ENCODE measurements around the gene PPM1F.

PPM1F gene

GRCh38 chr22:21952586-21953571, at the start of gene PPM1F:
Gene PPM1F (minus strand): TSS chr22:21952848. CDS start chr22:21946048, 6,800 bp downstream.
- no peak for DNase-seq (ENCODE audit: low read depth)
- peak; percentile 68 for TF ChIP-seq CTCF (conservative IDR thresholded peaks at IDR 0.05; ENCODE audit: low read depth, low read length)
- peak within 1 kb of the TSS; percentile 67 for H3K4me3 ChIP-seq (ENCODE audit: low read length)

- no peak for DNase-seq (ENCODE audit: low read depth)
- TF ChIP-seq CTCF (conservative IDR thresholded peaks at IDR 0.05; ENCODE audit: low read depth, low read length), result no peak
- H3K4me3 ChIP-seq (ENCODE audit: low read length), result no peak overlapping the region
Observed at GRCh38 chr22:22001664-22002525, 49.2 kb upstream of the PPM1F start.

GRCh38 chr22:21998595-21999247, 46.1 kb upstream of the PPM1F start:
- H3K4me3 ChIP-seq (ENCODE audit: low read length), result no peak overlapping the region
- no peak for TF ChIP-seq CTCF (conservative IDR thresholded peaks at IDR 0.05; ENCODE audit: low read depth, low read length)
- no peak for DNase-seq (ENCODE audit: low read depth)

GRCh38 chr22:21996175-21996720, 43.6 kb upstream of the PPM1F start:
- no peak for TF ChIP-seq CTCF (conservative IDR thresholded peaks at IDR 0.05; ENCODE audit: low read depth, low read length)
- no peak for DNase-seq (ENCODE audit: low read depth)
- no peak overlapping the region for H3K4me3 ChIP-seq (ENCODE audit: low read length)

- TF ChIP-seq CTCF (conservative IDR thresholded peaks at IDR 0.05; ENCODE audit: low read depth, low read length), result no peak
- H3K4me3 ChIP-seq (ENCODE audit: low read length), result no peak overlapping the region
- DNase-seq (ENCODE audit: low read depth), result no peak
Observed at GRCh38 chr22:21995660-21996059, 43.0 kb upstream of the PPM1F start.

GRCh38 chr22:21994881-21995444, 42.3 kb upstream of the PPM1F start:
- DNase-seq (ENCODE audit: low read depth), result no peak
- no peak for TF ChIP-seq CTCF (conservative IDR thresholded peaks at IDR 0.05; ENCODE audit: low read depth, low read length)

More at GRCh38 chr22:21994881-21995444, 42.3 kb upstream of the PPM1F start:
- H3K4me3 ChIP-seq (ENCODE audit: low read length), result no peak overlapping the region

Data from retinal pigment epithelial cell (primary cell).